ENCODE results near the gene N4BP3.

DNA sequence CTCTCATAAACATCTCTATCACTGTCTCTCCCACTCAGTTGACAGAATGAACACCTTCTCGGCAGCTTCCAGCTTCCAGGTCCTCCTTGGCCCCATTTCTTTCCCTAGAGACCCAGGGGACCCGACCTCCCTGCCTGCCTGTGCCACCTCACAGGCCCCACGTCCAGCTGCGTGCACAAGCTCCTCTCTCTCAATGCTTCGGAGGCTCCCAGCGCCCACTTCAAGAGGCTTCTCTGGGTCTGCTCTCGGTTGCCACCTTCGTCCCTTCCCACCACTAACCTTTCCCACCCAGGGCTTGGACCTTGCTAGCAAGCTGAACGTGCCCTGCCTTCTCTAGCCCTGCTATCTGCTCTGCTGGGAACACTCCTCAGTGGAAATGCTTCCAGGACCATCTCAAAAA, 2.8 kb upstream of the N4BP3 start:
- no peak for TF ChIP-seq CTCF (CRISPR knock-in tag; IDR thresholded peaks at IDR 0.05)
- TF ChIP-seq ZSCAN29 (CRISPR knock-in tag; conservative IDR thresholded peaks at IDR 0.05), result no peak
- TF ChIP-seq NRL (CRISPR knock-in tag; IDR thresholded peaks at IDR 0.05; ENCODE audit: borderline replicate concordance), result no peak
